NCI-H1048 (cell line): ENCODE results near the gene PIP5K1B.
A peak's percentile ranks its signal among the peaks of the same experiment; 100 is the strongest.

Experiments
- DNase-seq: peaks from one replicate; lab custom pipeline; 2025; lab: John Stamatoyannopoulos, UW

Gene PIP5K1B

DNA sequence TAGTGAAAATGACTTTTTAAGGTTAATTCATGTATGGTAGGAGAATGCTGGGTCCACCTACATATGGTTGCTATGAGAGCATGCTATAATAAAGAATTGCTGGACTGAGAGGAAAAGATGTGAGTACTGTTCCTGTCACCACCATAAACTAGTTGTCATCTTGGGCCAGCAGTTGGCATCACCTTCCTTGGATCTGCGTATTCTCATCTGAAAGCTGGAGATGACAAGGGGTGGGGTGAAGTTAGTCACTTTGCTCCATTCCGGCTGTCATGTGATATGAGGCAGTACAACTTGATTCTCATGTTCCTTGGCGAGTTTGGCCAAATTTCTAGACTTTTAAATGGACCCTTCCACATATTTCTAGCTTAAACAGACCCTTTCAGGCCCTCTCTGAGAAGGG lies 33.3 kb downstream of the PIP5K1B start:
- DNase-seq = no peak

DNA sequence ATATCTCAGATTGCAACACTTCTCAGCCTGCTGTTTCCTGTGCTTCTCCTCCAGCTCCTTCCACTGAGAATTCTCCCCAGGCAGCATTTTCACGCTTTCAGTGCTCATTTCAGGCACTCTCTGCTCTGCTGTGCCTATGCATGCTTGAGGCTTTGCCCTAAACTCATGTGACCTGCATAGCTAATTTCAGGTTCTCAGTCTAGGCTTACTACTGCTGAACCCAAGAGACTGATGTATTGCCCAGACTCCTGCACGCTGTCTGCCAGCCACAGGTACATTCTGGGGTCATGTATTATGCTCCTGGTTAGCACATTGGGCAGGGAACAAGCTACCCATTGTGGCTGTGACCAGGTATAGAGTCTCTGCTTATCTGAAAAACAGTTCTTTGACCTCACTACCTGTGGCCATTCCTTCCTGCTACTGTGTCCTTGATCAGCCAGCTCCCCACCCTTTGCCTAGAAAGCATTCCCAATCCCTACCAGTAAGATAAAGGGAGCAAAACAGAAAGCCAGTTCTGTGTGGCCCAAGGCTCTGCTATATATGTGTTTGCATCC lies 34.7 kb downstream of the PIP5K1B start:
- DNase-seq = no peak

DNA sequence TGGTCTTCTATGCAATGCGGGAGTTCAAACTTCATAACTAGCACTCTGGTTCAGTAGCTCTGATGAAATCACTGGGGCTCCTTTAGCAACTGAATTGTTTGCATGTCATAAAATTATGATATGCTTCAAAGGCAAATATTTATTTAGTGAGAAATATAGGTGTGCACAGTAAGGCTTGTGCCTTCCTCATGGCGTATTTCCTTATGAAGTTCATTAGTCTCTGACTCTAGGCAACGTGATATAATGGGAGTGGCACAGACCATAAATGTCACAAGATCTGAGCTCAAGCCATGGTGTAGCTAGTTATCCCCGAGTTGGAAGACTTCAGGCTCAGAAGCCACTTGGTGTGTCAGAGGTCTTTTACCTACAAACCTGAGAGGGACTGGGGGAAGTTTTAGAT lies 35.5 kb downstream of the PIP5K1B start:
- DNase-seq = no peak

DNA sequence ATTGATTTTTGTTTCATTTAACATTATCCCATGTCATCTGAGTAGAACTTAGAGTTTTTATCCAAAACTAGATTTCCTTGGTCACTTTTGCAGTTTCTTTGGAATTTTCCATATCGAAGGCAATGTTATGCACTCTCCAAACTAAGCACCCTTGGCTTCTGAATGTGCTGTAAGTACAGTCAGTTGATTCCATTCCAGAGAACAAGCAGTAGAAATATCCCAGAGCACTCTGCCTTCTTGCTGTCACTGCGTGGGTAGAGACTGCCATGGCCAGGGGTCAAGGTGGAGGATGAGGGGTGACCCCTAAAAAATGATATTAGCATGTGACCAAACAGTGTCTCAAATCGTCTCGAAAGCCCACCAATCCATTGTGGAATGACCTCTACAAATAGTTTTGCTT lies 36.2 kb downstream of the PIP5K1B start:
- DNase-seq = no peak

DNA sequence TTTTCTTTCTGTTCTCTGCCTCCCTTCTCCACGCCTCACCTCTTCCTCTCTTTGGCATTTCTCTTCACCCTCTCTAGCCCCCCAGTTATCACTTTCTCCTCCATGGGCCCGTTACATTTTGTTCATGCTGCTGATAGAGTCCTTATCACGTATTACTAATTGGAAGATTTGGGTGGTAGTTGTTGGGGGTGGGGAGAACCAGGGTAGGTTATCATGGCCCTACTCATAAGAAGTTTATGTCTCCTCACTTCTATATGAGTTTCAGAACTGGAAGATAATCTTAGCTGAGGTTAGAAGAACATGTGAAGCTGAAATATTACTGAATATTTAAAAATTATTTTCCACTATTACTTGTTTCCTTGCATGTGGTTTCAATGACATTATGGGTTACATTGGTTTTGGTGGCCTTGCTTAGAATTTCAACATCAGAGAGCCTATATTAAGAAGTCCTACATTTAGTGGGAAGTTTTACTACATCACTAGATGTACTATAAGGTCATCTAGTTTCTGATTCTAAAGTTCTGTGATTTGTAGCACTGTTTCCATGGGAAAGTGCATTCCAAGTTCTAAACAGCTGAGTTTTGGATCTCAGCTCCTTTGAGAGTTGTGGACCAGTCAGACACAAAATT lies 36.8 kb downstream of the PIP5K1B start:
- no peak for DNase-seq

DNA sequence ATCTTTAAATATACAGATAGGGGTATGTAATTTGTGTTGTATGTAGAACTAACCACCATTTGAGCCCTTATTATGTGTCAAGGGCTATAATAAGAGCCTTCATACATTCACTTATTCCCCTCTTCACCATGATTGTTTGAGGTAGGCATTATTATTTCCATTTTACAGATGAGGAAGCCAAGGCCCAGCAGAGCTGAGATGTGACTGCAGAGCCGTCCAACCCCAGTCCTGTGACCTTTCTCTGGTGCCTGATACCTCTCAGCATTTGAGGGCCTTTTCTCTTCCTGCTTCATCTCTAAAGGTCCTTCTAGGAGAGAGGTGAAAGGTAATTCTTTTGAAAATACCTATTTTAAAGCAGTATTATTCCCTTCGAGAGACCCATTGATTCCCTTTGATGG lies 37.3 kb downstream of the PIP5K1B start:
- no peak for DNase-seq

DNA sequence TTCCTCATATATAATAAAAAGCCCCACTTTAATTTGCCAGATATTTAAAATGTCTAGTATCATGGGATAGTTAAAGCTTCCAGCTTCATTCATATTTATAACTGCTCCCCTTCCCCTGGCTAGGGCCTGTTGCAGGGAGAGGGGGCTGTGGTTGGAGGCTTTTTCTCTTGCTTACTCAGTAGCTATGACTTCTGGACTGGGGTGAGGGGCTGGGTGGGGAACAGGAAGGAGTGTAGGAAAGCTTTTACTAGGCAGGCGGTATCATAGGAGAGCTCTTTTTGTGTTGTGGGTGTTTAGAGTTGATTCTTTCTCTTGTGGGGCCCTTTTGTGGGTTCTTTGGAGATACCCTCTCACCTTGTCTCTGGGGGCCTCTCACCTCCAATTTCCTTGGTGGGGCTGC lies 39.4 kb downstream of the PIP5K1B start:
- DNase-seq = no peak

DNA sequence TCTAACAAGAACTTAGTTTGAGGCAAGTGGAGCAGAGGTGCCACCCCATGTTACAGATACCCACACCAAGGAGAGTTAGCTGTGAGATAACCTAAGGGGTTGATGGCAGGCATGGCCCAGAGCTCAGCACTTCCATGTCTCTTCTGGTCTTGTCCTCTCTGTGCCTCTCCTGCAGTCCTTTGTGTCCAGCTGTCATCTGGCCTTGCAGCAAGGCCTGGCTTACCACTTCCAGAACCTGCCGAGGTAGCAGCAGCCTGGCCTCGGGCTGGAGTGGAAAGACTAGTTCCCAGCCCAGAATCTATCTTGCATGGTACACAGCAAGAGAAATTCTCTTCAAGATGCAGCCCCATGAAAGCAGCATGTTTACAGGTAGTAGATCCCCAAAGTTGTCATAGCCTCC lies 41.5 kb downstream of the PIP5K1B start:
- no peak for DNase-seq

DNA sequence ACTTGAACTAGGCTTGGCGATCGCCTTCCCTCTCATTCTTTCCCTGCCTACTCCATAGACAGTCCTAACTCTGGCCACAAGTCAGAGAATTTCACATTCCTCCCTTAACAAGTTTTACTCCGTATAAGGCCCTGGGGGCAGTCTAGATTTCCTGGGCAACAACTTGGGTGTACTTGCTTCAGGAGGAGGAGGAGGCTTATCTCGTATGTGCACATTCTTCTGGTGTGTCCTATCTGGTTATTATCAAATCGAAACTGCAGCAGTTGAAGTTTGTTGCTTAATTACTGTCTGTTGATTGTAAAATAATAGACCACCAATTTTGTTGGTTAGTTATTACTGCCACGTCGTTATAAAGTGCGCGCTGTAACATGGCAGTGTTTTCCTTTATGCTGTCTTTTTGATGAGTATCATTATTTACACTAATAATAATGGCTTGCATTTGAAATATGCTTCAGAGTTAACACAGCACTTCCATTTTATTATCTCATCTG lies 42.0 kb downstream of the PIP5K1B start:
- DNase-seq = no peak

DNA sequence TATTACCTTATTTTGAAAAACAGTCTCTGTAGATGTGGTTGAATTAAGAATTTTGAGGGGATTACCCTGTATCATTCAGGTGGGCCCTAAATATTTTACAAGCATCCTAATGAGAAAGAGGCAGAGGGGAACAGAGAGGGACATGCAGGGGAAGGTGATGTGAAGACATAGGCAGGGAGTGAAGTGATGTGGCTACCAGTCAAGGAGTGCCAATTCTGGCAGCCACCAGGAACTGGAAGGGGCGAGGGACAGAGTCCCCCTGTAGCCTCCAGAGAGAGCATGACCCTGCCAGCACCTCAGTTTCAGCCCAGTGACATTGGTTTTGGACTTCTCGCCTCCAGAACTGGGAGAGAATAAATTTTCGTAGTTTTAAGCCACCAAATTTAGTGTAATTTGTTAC lies 44.1 kb downstream of the PIP5K1B start:
- DNase-seq = no peak

DNA sequence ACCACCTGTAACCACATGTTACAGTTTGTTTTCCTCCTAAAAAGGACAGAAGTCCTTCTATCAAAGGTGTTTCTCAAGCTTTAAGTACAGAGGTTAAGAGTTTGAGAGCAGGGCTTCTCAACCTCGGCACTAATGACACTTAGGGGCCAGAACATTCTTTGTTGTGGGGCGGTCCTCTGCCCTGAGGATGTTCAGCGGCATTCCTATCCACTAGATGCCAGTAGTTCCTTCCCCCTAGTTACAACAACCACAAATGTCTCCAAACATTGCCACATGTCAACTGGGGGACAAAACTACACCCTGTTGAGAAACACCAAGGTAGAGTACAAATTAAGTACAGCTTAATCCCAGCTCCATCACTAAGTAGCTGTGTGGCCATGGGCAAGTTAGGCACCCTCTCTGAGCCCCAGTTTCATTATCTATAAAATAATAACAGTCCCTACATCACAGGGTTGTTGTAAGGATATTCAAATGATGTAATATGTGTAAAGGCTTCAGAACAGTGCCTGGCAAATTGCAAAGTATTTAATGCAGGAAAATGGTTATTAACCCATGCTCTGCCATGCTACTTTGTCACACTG lies 44.6 kb downstream of the PIP5K1B start:
- no peak for DNase-seq

DNA sequence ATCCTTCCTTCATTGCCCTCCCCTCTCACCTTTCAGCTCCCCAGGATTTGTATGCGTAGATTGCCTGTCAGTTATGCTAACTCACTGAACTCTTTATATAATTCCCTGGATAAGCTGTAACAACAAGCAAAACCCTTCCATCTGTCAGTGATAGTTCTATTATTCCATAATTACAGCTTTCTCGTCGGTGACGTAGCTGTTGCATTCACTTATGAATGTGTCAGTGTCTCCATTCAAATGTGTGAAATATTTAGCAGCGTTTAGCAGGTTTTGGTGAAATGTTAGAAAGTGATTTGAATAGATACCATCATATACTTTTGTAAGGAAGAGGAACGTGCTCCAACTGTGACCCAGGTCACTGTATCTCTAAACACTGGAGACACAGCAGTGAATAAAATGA lies 45.2 kb downstream of the PIP5K1B start:
- peak; percentile 47 for DNase-seq

DNA sequence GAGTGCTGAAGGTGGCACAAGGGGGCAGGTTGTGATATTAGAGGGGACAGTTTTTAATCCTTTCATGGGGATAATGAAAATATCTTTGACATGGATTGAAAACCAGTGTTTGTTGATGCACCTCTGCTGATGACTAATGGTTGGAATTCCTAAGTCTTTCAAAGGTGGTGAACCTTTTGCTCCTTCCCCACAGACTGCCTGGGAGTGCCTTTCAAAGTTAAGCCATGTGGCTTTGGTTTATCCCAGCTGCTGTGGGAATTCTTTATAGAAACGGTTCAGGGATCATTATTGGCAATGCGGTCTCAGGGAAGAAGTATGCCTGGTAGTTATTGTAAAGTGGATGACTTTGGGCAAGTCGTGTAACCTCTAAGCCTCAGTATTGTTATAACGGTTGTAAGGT lies 45.7 kb downstream of the PIP5K1B start:
- DNase-seq = no peak

DNA sequence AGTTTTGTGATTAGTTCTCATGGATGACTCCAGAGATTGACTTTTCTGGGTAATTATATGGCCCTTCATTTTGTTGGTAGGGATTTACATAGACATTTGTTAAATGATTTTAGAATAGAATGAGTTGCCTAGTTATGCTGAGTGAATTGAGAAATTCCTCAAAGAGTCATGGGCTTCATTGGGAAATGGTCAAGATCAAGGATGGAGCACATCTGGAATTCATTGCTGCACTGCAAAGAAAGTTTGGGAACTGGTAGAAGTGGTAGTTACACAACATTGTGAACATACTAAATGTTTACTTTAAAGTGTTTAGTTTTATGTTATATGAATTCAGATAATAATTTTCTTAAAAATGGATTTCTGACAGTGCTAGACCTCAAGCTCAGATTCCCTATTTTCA lies 46.5 kb downstream of the PIP5K1B start:
- DNase-seq = no peak

DNA sequence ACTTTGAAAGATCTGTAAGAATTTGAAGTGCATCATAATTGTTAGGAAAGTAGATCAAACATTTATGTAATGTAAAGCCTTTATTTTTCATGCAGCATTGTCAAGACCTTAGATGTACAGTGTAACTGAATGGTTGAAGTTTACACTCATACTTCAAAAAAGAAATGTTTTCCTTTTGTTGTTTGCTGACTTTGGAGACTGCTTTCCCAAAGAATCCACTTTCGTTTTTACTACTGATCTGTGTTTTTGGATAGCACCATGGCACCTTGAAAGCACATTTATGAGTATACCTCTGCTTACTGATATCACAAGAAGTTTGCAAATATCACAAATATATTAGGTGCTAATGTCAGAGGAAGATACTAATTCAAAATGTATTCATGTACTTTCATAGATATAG lies 50.0 kb downstream of the PIP5K1B start:
- DNase-seq = no peak

DNA sequence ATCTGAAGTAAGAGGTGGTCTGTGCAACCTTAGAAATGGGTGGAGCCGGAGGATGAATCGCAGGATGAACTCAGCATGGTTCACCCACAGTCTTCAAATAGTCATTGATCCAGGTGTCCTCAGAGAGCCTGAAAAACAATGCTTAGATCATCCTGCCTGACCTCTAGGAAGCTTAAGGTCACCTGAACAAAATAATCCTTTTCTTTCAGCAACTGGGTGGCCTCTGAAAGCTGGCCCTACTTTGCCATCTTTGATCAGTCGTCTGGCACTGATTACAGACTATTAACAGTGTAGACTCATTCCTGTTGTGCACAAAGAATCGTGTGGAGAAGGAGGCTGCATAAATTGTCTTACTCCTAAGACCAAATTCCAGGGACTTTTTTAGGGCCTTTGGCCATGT lies 50.7 kb downstream of the PIP5K1B start:
- no peak for DNase-seq

DNA sequence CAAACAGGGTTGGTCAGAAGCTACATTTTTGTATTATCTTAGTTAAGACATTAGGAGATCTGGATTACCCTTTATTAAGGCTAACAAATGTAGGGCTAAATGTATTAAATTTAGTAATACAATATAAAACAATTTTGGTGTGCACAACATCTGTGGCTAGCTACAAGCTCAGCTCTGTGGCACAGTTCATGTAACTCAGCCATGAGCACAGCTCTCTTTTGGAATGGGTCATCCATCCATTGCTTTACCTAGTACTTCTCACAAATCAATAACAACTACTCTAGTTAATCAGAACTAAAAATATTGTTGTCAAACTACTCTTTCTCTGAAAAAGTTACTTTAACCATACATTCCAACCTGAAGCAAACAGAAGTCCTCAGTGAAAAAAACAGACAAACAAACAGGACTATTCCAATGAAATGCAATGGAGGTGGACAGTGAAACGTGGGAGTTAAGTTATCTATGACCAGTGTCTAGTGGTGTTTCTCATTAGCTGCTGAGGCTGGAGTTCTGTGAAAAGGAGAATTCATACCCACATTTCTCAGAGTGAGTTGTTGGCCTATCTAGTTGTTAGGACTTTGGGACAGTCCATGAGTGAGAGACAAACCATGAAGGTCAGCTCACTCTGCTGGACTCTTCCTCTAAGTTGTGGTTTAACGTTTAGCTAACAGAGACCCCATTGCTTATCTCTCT lies 55.1 kb downstream of the PIP5K1B start:
- no peak for DNase-seq

DNA sequence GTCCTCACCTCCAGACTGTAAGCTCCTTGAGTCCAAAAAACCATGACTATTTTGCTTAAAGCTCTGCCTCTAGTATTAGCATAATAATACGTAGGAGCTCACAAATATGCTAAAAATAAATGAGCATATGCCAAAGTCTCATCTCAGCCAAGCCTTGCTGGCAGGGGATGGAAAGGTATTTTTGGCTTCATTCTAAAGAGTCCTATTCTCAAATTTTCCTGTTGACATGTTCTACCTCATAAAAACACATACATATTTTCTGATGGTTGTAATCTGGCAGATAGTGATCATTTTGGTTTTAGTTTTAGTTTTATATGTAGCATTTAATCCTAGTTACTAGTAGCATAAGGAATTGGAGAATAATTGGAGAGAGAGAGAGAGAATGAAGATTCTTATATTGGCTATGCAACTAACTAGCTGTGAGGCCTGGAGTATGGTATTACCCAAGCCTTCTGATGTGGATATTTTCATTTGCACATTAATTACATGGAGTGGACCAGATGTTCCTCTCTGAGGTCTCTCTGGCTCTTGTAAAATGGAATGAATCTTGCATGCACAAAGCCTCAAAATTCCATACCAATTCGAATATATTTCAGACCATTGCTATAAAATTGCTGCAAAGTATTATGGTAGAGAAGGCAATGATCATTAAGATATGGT lies 55.8 kb downstream of the PIP5K1B start:
- DNase-seq = no peak

DNA sequence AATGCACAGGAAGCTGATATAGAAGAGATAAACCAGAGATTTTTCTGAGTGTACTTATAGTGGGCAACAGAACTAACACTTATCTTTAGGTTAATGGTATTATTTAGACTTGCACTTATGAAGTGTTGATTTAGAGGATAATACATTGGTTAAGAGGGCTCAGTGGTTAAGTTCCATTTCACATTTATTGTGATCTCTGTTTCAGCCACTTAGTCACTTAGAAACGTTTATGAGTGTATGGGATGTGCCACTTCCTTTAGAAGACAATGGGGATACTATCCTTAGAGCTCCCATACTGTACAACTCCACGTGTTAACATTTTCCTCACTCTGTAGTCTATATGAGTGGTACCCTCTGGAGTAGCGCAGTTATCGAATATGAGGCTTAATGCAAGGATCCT lies 57.5 kb downstream of the PIP5K1B start:
- DNase-seq = no peak

DNA sequence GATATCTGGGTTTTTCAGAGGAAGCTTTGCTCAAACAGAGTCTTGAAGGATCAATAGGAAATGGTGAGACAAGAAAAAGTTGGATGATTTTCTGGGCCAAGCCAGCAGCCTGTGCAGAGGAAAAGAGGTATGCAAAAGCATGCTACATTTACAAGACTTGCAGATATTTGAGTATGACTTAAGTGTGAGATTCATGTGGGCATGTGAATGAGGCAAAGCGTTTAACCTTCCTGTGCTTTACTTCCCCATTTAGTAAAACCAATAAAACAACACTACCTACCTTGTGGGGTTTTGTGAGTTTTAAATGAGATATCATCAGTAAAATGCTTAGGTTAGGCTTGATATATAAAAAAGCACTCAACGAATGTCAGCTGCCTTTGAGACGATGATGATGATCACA lies 58.1 kb downstream of the PIP5K1B start:
- no peak for DNase-seq

DNA sequence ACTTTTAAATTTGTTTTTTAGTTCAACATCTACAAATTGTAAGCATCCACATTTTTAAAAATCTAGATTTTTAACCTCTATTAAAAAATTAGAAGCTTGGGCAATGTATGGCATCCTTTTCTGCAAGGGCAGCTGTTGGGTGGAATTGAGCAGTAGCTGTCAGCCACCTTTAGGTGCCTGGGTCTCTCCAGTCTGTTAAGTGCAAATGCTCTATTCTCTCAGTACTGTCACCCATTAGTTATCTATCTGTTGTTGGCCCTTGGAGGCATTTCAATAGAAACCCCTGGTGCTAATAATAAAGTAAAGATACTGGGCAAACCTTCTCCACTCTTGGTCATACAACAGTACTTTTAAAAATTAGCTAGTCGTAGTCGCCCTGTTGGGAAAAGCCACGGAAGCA lies 63.6 kb downstream of the PIP5K1B start:
- no peak for DNase-seq

DNA sequence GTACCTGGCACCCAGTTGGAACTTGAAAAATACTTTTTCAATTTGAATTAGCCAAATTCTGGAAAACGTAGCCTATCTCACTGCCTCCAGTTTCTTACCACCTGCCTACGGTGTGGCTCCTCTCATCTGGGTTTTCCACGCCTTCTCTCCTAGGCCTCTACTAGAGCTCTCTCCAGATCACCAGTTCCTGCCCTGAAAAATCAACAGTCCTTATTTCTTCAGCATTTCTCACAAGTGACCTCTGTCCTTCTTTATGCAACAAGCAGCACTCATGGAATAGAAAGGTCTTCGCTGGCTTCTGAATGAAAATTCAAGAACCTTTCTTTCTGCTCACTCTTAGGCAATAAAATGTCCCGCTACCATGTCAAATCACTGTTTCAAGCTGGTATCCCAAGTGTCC lies 64.8 kb downstream of the PIP5K1B start:
- no peak for DNase-seq

DNA sequence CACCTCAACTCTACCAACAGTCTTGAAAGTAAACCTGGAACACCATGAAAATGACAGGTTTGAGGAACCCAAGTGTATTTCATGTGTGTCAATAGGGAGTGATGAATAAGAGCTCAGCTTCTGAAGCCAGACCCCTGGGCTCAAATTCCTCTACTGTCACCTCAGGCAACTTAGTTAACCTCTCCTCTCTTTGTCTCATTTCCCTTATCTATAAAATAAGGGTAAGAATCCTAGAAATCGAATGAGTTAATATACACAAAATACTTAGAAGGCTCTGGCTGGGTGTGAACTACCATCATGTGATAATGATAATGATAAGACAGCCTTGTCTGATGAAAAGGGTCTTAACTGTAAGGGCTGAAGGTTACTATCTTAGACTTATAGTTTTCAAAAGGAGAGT lies 66.3 kb downstream of the PIP5K1B start:
- no peak for DNase-seq
